Measurements from ENCODE around the gene MTG1. TPM values are rescaled to one million over a fixed set of nuclear protein-coding genes. Genes with fewer than 3 reads are reported as not detected.
"Not testable (repeated sequence)": the region's sequence is repeated elsewhere in the genome, so short reads cannot be mapped to it uniquely, and the experiment has no call there.

MTG1 gene
- polyA plus RNA-seq, 4 donors: 67.4 to 124 (median 90.9) TPM

DNA sequence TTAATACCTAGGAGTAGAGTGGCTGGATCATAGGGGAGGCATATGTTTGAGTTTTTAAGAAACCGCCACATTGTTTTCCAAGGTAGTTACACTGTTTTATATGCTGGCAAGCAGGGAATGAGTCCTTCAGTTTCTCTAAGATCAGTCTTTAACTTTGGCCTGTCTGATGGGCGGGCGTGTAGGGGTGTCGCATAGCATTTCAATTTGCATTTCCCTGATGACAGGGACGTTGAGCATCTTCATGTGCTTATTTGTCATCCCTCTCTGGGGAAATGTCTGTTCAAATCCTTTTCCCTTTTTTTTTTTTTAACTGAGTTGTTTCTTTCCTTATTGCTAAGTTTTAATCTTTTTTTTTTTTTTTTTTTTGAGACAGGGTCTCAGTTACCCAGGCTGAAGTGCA lies 9.8 kb downstream of the MTG1 start:
- H3K27me3 ChIP-seq (ENCODE audit: control insufficient read depth in 3 of 3, insufficient read depth in 3 of 3, low read length in 3 of 3): no peaks in the 10 kb centered on the region
- no peak overlapping the region for H3K27ac ChIP-seq (ENCODE audit: low read depth in 1 of 3, low read length in 2 of 3)
- DNase-seq: no peak
- H3K4me1 ChIP-seq (ENCODE audit: control insufficient read depth in 3 of 3, insufficient read depth in 2 of 3, low read depth in 1 of 3, low read length in 2 of 3): peaks cover 0 to 7% (median 3%) of the 10 kb centered on the region in 3 donors
- no peak for FAIRE-seq
- 91 to 94% (median 93%) methylated on average over 5 of the region's 5 CpGs for WGBS, 3 donors
- peaks cover 0 to 54% (median 11%) of the 10 kb centered on the region in 3 donors for H3K36me3 ChIP-seq (ENCODE audit: control insufficient read depth in 3 of 3, insufficient read depth in 2 of 3, low read depth in 1 of 3, low read length in 3 of 3)
- H3K4me3 ChIP-seq (ENCODE audit: low read depth in 1 of 3, low read length in 3 of 3): no peak overlapping the region
- no peaks in the 10 kb centered on the region for H3K9me3 ChIP-seq (ENCODE audit: control insufficient read depth in 2 of 2, insufficient read depth in 1 of 2, low read depth in 1 of 2, low read length in 1 of 2)

DNA sequence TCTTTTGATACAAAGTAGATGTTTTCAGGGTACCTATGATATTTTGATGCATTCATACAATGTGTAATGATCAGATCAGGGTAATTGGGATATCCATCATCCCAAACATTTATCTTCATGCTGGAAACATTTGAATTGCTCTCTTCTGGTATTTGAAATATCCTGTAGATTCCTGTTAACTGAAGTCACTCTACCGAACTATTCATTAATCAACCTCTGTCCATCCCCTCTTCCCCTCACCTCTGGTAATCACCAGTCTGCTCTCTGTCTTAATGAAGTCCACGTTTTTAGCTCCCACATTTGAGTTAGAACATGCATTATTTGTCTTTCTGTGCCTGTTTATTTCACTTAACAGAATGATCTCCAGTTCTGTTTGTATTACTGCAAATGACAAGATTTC lies 11.3 kb downstream of the MTG1 start:
- Histone ChIP-seq H3K27me3 (ENCODE audit: control insufficient read depth in 3 of 3, insufficient read depth in 3 of 3, low read length in 3 of 3) (no peaks in the 10 kb centered on the region), H3K36me3 (ENCODE audit: control insufficient read depth in 3 of 3, insufficient read depth in 2 of 3, low read depth in 1 of 3, low read length in 3 of 3) (peaks cover 0 to 45% (median 12%) of the 10 kb centered on the region in 3 donors)
- 68 to 70% (median 69%) methylated on average over 2 of the region's 2 CpGs for WGBS, 3 donors

DNA sequence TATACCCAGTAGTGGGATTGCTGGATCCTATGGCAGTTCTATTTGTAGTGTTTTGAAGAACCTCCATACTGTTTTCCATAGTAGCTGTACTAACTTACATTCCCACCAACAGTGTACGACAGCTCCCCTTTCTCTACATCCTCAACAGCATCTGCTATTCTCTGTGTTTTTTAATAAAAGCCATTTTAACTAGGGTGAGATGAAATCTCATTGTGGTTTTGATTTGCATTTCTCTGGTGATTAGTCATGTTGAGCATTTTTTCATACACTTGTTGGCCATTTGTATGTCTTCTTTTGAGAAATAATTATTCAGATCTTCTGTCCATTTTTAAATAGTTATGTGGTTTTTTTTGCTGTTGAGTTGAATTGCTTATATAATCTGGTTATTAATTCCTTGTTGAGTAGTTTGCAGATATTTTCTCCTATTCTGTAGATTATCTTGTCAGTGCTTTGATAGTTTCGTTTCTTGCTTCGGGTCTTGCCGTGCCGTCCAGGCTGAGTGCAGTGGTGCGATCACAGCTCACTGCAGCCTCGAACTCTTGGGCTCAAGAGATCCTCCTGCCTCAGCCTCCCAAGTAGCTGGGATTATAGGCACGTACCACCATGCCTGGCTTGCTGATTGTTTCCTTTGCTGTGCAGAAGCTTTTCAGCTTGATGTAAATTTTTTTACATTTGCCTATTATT lies 12.0 kb downstream of the MTG1 start:
- no peaks in the 10 kb centered on the region for H3K27me3 ChIP-seq (ENCODE audit: control insufficient read depth in 3 of 3, insufficient read depth in 3 of 3, low read length in 3 of 3)
- H3K4me1 ChIP-seq (ENCODE audit: control insufficient read depth in 3 of 3, insufficient read depth in 2 of 3, low read depth in 1 of 3, low read length in 2 of 3): peaks cover 0 to 1% (median 0%) of the 10 kb centered on the region in 3 donors
- WGBS, 3 donors: 78 to 90% (median 81%) methylated on average over 8 of the region's 8 CpGs
- H3K4me3 ChIP-seq (ENCODE audit: low read depth in 1 of 3, low read length in 3 of 3): no peak overlapping the region
- peaks cover under 1 to 42% (median 15%) of the 10 kb centered on the region in 3 donors for H3K36me3 ChIP-seq (ENCODE audit: control insufficient read depth in 3 of 3, insufficient read depth in 2 of 3, low read depth in 1 of 3, low read length in 3 of 3)
- FAIRE-seq (no peak), DNase-seq (no peak)
- H3K9me3 ChIP-seq (ENCODE audit: control insufficient read depth in 2 of 2, insufficient read depth in 1 of 2, low read depth in 1 of 2, low read length in 1 of 2): peaks cover 0 to 8% of the 10 kb centered on the region in 2 donors
- H3K27ac ChIP-seq (ENCODE audit: low read depth in 1 of 3, low read length in 2 of 3): no peak overlapping the region

More for the DNA sequence above, 11.3 kb downstream of the MTG1 start:
- FAIRE-seq (no peak), DNase-seq (no peak)
- no peak overlapping the region for H3K4me3 ChIP-seq (ENCODE audit: low read depth in 1 of 3, low read length in 3 of 3)
- no peak overlapping the region for H3K27ac ChIP-seq (ENCODE audit: low read depth in 1 of 3, low read length in 2 of 3)
- peaks cover 0 to 7% (median 1%) of the 10 kb centered on the region in 3 donors for H3K4me1 ChIP-seq (ENCODE audit: control insufficient read depth in 3 of 3, insufficient read depth in 2 of 3, low read depth in 1 of 3, low read length in 2 of 3)
- peaks cover 0 to 5% of the 10 kb centered on the region in 2 donors for H3K9me3 ChIP-seq (ENCODE audit: control insufficient read depth in 2 of 2, insufficient read depth in 1 of 2, low read depth in 1 of 2, low read length in 1 of 2)

DNA sequence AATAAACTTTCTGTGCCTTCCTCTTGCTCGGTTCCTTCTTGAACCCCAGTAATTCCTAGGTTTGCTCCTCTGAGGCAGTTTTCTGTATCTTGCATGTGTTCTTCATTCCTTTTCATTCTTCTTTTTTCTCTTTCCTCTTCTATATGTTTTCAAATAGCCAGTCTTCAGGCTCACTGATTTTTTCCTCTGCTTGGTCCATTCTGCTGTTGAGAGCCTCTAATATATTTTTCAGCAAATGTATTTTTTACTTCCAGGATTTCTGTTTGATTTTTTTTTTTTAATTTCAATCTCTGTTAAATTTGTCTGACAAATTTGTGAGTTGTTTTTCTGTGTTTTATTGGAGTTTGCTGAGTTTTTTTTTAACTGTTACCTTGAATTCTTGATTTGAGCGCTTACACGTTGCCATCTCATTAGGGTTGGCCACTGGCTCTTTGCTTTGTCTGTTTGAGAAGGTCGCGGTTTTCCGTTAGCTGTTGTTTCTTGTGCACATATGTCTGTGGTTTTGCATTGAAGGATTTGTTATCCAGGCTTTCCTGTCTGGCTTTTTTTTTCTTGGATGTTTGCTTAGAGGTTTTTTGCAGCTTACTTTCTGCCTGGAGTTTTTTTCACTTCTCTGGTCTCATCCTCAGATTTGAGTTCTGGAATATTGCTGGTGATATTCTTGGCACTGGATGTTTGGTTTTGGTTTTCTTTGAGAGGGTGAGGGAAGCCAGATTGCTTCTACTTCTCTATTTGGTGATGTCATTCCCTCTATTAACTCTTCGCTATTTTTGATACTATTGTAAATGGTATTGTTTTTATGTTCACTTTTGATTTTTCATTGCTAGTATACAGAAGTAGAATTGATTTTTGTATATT lies 17.8 kb downstream of the MTG1 start:
- Histone ChIP-seq H3K4me1 (ENCODE audit: control insufficient read depth in 3 of 3, insufficient read depth in 2 of 3, low read depth in 1 of 3, low read length in 2 of 3) (no peaks in the 10 kb centered on the region), H3K36me3 (ENCODE audit: control insufficient read depth in 3 of 3, insufficient read depth in 2 of 3, low read depth in 1 of 3, low read length in 3 of 3) (peaks cover 7 to 27% (median 23%) of the 10 kb centered on the region in 3 donors), H3K27me3 (ENCODE audit: control insufficient read depth in 3 of 3, insufficient read depth in 3 of 3, low read length in 3 of 3) (no peaks in the 10 kb centered on the region), H3K9me3 (ENCODE audit: control insufficient read depth in 2 of 2, insufficient read depth in 1 of 2, low read depth in 1 of 2, low read length in 1 of 2) (peaks cover 0 to 34% of the 10 kb centered on the region in 2 donors), H3K27ac (ENCODE audit: low read depth in 1 of 3, low read length in 2 of 3) (no peak overlapping the region), H3K4me3 (ENCODE audit: low read depth in 1 of 3, low read length in 3 of 3) (no peak overlapping the region)
- 97 to 98% (median 97%) methylated on average over 7 of the region's 7 CpGs for WGBS, 3 donors
- no peak for DNase-seq
- FAIRE-seq: no peak

DNA sequence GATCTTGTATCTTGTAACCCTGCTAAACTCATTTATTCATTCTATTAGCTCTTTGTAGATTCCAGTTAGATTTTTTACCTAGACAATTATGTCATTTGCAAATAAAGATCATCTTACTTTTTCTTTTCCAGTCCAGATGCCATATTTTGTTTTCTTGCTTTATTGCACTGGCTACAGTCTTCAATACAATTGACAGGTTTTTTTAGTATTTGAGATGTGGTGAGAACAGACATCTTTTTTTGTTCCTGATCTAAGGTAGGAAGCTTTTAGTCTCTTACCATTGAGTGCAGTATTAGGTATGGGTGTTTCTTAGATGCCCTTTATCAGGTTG lies 18.4 kb downstream of the MTG1 start:
- FAIRE-seq: no peak
- H3K36me3 ChIP-seq (ENCODE audit: control insufficient read depth in 3 of 3, insufficient read depth in 2 of 3, low read depth in 1 of 3, low read length in 3 of 3): peaks cover 7 to 25% (median 21%) of the 10 kb centered on the region in 3 donors
- H3K4me3 ChIP-seq (ENCODE audit: low read depth in 1 of 3, low read length in 3 of 3): no peak overlapping the region
- no peaks in the 10 kb centered on the region for H3K4me1 ChIP-seq (ENCODE audit: control insufficient read depth in 3 of 3, insufficient read depth in 2 of 3, low read depth in 1 of 3, low read length in 2 of 3)
- H3K27ac ChIP-seq (ENCODE audit: low read depth in 1 of 3, low read length in 2 of 3): no peak overlapping the region
- DNase-seq: no peak
- peaks cover 0 to 34% of the 10 kb centered on the region in 2 donors for H3K9me3 ChIP-seq (ENCODE audit: control insufficient read depth in 2 of 2, insufficient read depth in 1 of 2, low read depth in 1 of 2, low read length in 1 of 2)
- no peaks in the 10 kb centered on the region for H3K27me3 ChIP-seq (ENCODE audit: control insufficient read depth in 3 of 3, insufficient read depth in 3 of 3, low read length in 3 of 3)

DNA sequence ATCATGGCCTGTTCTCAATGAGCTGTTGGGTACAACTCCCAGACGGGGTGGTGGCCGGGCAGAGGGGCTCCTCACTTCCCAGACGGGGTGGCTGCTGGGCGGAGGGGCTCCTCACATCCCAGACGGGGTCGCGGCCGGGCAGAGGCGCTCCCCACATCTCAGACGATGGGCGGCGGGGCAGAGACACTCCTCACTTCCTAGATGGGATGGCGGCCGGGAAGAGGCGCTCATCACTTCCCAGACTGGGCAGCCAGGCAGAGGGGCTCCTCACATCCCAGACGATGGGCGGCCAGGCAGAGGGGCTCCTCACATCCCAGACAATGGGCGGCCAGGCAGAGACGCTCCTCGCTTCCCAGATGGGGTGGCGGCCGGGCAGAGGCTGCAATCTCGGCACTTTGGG lies 20.4 kb downstream of the MTG1 start:
- H3K4me1 ChIP-seq (ENCODE audit: control insufficient read depth in 3 of 3, insufficient read depth in 2 of 3, low read depth in 1 of 3, low read length in 2 of 3); H3K27me3 ChIP-seq (ENCODE audit: control insufficient read depth in 3 of 3, insufficient read depth in 3 of 3, low read length in 3 of 3); H3K4me3 ChIP-seq (ENCODE audit: low read depth in 1 of 3, low read length in 3 of 3); DNase-seq; FAIRE-seq; H3K27ac ChIP-seq (ENCODE audit: low read depth in 1 of 3, low read length in 2 of 3): not testable (repeated sequence)
- WGBS, 3 donors: 97% methylated on average over 19 to 23 of the region's 23 CpGs
- H3K36me3 ChIP-seq (ENCODE audit: control insufficient read depth in 3 of 3, insufficient read depth in 2 of 3, low read depth in 1 of 3, low read length in 3 of 3): peaks cover 10 to 33% (median 20%) of the 10 kb centered on the region in 3 donors
- peaks cover 0 to 34% of the 10 kb centered on the region in 2 donors for H3K9me3 ChIP-seq (ENCODE audit: control insufficient read depth in 2 of 2, insufficient read depth in 1 of 2, low read depth in 1 of 2, low read length in 1 of 2)

DNA sequence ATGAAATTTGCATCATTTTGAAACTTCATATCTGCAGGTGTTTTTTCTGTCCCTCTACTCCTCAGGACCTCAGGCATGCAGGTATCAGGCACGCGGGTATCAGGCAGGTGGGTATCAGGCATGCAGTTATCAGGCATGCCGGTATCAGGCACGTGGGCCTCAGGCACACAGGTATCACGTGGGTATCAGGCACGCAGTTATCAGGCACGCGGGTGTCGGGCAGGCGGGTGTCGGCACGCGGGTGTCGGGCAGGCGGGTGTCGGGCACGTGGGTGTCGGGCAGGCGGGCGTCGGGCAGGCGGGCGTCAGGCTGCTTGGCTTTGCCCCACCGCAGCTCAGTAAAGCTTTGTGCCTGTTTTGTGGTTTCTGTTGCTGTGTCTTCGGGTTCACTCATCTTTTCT lies 21.8 kb downstream of the MTG1 start:
- Histone ChIP-seq H3K27ac (ENCODE audit: low read depth in 1 of 3, low read length in 2 of 3) (no peak overlapping the region), H3K9me3 (ENCODE audit: control insufficient read depth in 2 of 2, insufficient read depth in 1 of 2, low read depth in 1 of 2, low read length in 1 of 2) (peaks cover 0 to 26% of the 10 kb centered on the region in 2 donors), H3K4me1 (ENCODE audit: control insufficient read depth in 3 of 3, insufficient read depth in 2 of 3, low read depth in 1 of 3, low read length in 2 of 3) (no peaks in the 10 kb centered on the region), H3K4me3 (ENCODE audit: low read depth in 1 of 3, low read length in 3 of 3) (no peak overlapping the region), H3K36me3 (ENCODE audit: control insufficient read depth in 3 of 3, insufficient read depth in 2 of 3, low read depth in 1 of 3, low read length in 3 of 3) (peaks cover 14 to 39% (median 21%) of the 10 kb centered on the region in 3 donors), H3K27me3 (ENCODE audit: control insufficient read depth in 3 of 3, insufficient read depth in 3 of 3, low read length in 3 of 3) (no peaks in the 10 kb centered on the region)
- WGBS, 3 donors: 88 to 93% (median 90%) methylated on average over 24 to 25 of the region's 25 CpGs
- DNase-seq (no peak), FAIRE-seq (no peak)

DNA sequence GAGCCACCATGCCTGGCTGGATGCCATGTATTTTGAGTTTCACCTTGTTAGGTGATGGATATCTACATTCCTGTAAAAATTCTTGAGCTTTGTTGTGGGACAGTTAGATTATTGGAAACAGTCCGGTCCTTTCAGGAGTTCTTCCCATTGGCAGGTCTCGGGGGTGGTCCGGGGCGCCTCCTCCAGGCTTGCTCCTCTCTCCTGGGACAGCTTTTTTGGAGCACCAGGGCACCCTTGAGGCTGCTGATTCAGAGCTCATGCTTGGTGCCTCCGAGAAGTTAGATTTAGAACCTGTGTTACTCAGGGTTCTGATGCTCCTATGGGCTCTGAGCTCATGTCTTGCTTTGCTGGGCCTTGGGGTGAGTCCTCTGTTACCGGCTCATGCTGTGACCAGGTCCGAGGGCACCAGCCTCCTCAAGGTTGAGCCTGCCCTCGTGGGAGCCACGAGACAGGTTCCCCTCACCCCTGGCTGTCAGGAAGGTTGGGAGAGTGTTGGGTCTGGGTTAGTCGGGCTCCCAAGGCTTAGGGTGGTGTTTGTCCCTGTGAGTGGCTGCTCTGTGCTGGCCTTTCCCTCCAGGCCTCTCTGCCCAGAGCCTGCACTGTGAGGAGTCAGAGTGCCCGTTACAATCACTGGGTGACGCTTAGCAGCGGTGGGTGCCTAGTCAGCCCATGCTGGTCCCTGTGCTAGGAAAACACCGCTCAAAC lies 24.5 kb downstream of the MTG1 start:
- Histone ChIP-seq H3K9me3 (ENCODE audit: control insufficient read depth in 2 of 2, insufficient read depth in 1 of 2, low read depth in 1 of 2, low read length in 1 of 2) (peaks cover 0 to 12% of the 10 kb centered on the region in 2 donors), H3K36me3 (ENCODE audit: control insufficient read depth in 3 of 3, insufficient read depth in 2 of 3, low read depth in 1 of 3, low read length in 3 of 3) (peaks cover 7 to 47% (median 12%) of the 10 kb centered on the region in 3 donors), H3K27me3 (ENCODE audit: control insufficient read depth in 3 of 3, insufficient read depth in 3 of 3, low read length in 3 of 3) (peaks cover 0 to 7% (median 4%) of the 10 kb centered on the region in 3 donors), H3K4me3 (ENCODE audit: low read depth in 1 of 3, low read length in 3 of 3) (no peak overlapping the region), H3K4me1 (ENCODE audit: control insufficient read depth in 3 of 3, insufficient read depth in 2 of 3, low read depth in 1 of 3, low read length in 2 of 3) (no peaks in the 10 kb centered on the region), H3K27ac (ENCODE audit: low read depth in 1 of 3, low read length in 2 of 3) (no peak overlapping the region)
- FAIRE-seq (no peak), DNase-seq (no peak)
- WGBS, 3 donors: 96 to 98% (median 96%) methylated on average over 14 of the region's 14 CpGs
